HG03460 (cell line): Measurements from ENCODE around the gene PIK3R1.
A peak's percentile ranks its signal among the peaks of the same experiment; 100 is the strongest.

Experiments used
- ATAC-seq: cut with Tn5 transposase; IDR thresholded peaks from one replicate; pipeline ENCODE4 v1.9.1; 2021; ENCODE audit not compliant: unreplicated experiment

PIK3R1 gene

GRCh38 chr5:68290260-68290674 lies 74.7 kb downstream of the PIK3R1 start:
- ATAC-seq: no peak

- no peak for ATAC-seq
Measured at GRCh38 chr5:68290847-68291246, 75.3 kb downstream of the PIK3R1 start.

GRCh38 chr5:68292316-68292715 lies 76.8 kb downstream of the PIK3R1 start:
- ATAC-seq: no peak

GRCh38 chr5:68295772-68296171 lies 80.2 kb downstream of the PIK3R1 start:
- ATAC-seq: no peak

- ATAC-seq: no peak
Measured at GRCh38 chr5:68296895-68297294, 81.3 kb downstream of the PIK3R1 start.

- ATAC-seq: no peak
Measured at GRCh38 chr5:68297656-68298055, 82.1 kb downstream of the PIK3R1 start.

- ATAC-seq: no peak
Measured at GRCh38 chr5:68298479-68298878, 82.9 kb downstream of the PIK3R1 start.

GRCh38 chr5:68299105-68299504 lies 83.5 kb downstream of the PIK3R1 start:
- ATAC-seq: no peak

- no peak for ATAC-seq
Measured at GRCh38 chr5:68299575-68299974, 84.0 kb downstream of the PIK3R1 start.

GRCh38 chr5:68303038-68303738 lies 87.6 kb downstream of the PIK3R1 start:
- peak; percentile 88 for ATAC-seq

- ATAC-seq: peak; percentile 21
Measured at GRCh38 chr5:68303754-68304420, 88.3 kb downstream of the PIK3R1 start.

- no peak for ATAC-seq
Measured at GRCh38 chr5:68304421-68305052, 89.0 kb downstream of the PIK3R1 start.

- ATAC-seq: no peak
Measured at GRCh38 chr5:68305223-68305870, 89.8 kb downstream of the PIK3R1 start.

GRCh38 chr5:68306361-68307014 lies 90.9 kb downstream of the PIK3R1 start:
- ATAC-seq: no peak

GRCh38 chr5:68313336-68313735 lies 97.8 kb downstream of the PIK3R1 start:
- no peak for ATAC-seq

- ATAC-seq: no peak
Measured at GRCh38 chr5:68314465-68314864, 98.9 kb downstream of the PIK3R1 start.

GRCh38 chr5:68315679-68316271 lies 100.2 kb downstream of the PIK3R1 start:
- ATAC-seq: peak; percentile 97

- ATAC-seq: no peak
Measured at GRCh38 chr5:68316469-68316868, 100.9 kb downstream of the PIK3R1 start.

- ATAC-seq: no peak
Measured at GRCh38 chr5:68317646-68318045, 102.1 kb downstream of the PIK3R1 start.

GRCh38 chr5:68318955-68319705 lies 103.6 kb downstream of the PIK3R1 start:
- ATAC-seq: no peak
